SK-N-SH treated with all-trans-retinoic acid at 6 μM for 48 hours (cell line): ENCODE data around the gene SIGLEC9.

Source experiments
- ATAC-seq: fragments of 200-7000 bp; cut with Tn5 transposase; 3 replicates; pipeline ENCODE4 v1.9.1; 2020; ENCODE audit warnings: mild to moderate bottlenecking, moderate library complexity
- ARNTL ChIP-seq: fragments of 450-650 bp; formaldehyde crosslinking; IDR thresholded peaks from 2 replicates; pipeline ENCODE4 v1.5.0; 2020; ENCODE audit warnings: low read depth, mild to moderate bottlenecking, moderate library complexity, borderline replicate concordance
- BACH2 ChIP-seq: fragments of 250-450 bp; sonication (Bioruptor Pico); IDR thresholded peaks from 2 replicates; pipeline ENCODE4 v1.9.0; 2021; ENCODE audit warnings: mild to moderate bottlenecking, borderline replicate concordance
- CSDC2 ChIP-seq: fragments of 250-450 bp; sonication (Bioruptor Pico); IDR thresholded peaks from 2 replicates; pipeline ENCODE4 v1.5.0; 2020; ENCODE audit warnings: mild to moderate bottlenecking, moderate library complexity
- CSRNP3 ChIP-seq: fragments of 250-450 bp; sonication (Bioruptor Pico); IDR thresholded peaks from 2 replicates; pipeline ENCODE4 v1.5.1; 2021; ENCODE audit warnings: mild to moderate bottlenecking, moderate library complexity
- ESRRG ChIP-seq: fragments of 250-450 bp; sonication (Bioruptor Pico); IDR thresholded peaks from 2 replicates; pipeline ENCODE4 v1.6.1; 2021; ENCODE audit warnings: mild to moderate bottlenecking
- GLIS3 ChIP-seq: fragments of 250-450 bp; sonication (Bioruptor Pico); IDR thresholded peaks from 2 replicates; pipeline ENCODE4 v1.5.0; 2020; ENCODE audit warnings: mild to moderate bottlenecking, moderate library complexity
- ISL1 ChIP-seq: fragments of 250-450 bp; sonication (Bioruptor Pico); IDR thresholded peaks from 2 replicates; pipeline ENCODE4 v2.1.2; 2022; ENCODE audit warnings: mild to moderate bottlenecking, moderate library complexity
- OSR1 ChIP-seq: fragments of 250-450 bp; sonication (Bioruptor Pico); IDR thresholded peaks from 2 replicates; pipeline ENCODE4 v1.8.0; 2022; ENCODE audit warnings: moderate library complexity, mild to moderate bottlenecking, inconsistent platforms
- PATZ1 ChIP-seq: fragments of 250-450 bp; sonication (Bioruptor Pico); IDR thresholded peaks from 2 replicates; pipeline ENCODE4 v1.8.0; 2020; ENCODE audit warnings: mild to moderate bottlenecking, moderate library complexity, borderline replicate concordance
- PPARA ChIP-seq: fragments of 250-450 bp; sonication (Bioruptor Pico); IDR thresholded peaks from 2 replicates; pipeline ENCODE4 v1.5.0; 2020; ENCODE audit warnings: mild to moderate bottlenecking, borderline replicate concordance
- RARB ChIP-seq: fragments of 250-450 bp; sonication (Bioruptor Pico); IDR thresholded peaks from 2 replicates; pipeline ENCODE4 v1.8.0; 2021; ENCODE audit warnings: mild to moderate bottlenecking, moderate library complexity
- SNAI2 ChIP-seq: fragments of 250-450 bp; sonication (Bioruptor Pico); IDR thresholded peaks from 2 replicates; pipeline ENCODE4 v1.5.0; 2020; ENCODE audit warnings: mild to moderate bottlenecking, moderate library complexity
- TCF4 ChIP-seq: fragments of 250-450 bp; sonication (Bioruptor Pico); IDR thresholded peaks from 2 replicates; pipeline ENCODE4 v1.8.0; 2021; ENCODE audit warnings: mild to moderate bottlenecking, moderate library complexity, borderline replicate concordance
- ZC3H10 ChIP-seq: fragments of 250-450 bp; sonication (Bioruptor Pico); IDR thresholded peaks from 2 replicates; pipeline ENCODE4 v1.5.1; 2021; ENCODE audit warnings: mild to moderate bottlenecking, moderate library complexity
- ZFP3 ChIP-seq: fragments of 250-450 bp; sonication (Bioruptor Pico); IDR thresholded peaks from 2 replicates; pipeline ENCODE4 v1.5.0; 2020; ENCODE audit warnings: mild to moderate bottlenecking, moderate library complexity
- ZFP30 ChIP-seq: fragments of 450-650 bp; formaldehyde crosslinking; IDR thresholded peaks from 2 replicates; pipeline ENCODE4 v1.5.0; 2022; ENCODE audit warnings: mild to moderate bottlenecking, moderate library complexity
- ZNF565 ChIP-seq: fragments of 450-650 bp; formaldehyde crosslinking; conservative IDR thresholded peaks from 2 replicates; pipeline ENCODE4 v1.5.0; 2020; ENCODE audit warnings: low read depth, mild to moderate bottlenecking, moderate library complexity
- ZNF70 ChIP-seq: fragments of 450-650 bp; formaldehyde crosslinking; IDR thresholded peaks from 2 replicates; pipeline ENCODE4 v1.5.0; 2020; ENCODE audit warnings: mild to moderate bottlenecking, moderate library complexity
- TF ChIP-seq, protein P1 (sequence below): fragments of 250-450 bp; sonication (Bioruptor Pico); IDR thresholded peaks from 2 replicates; pipeline ENCODE4 v1.8.0; 2021; ENCODE audit warnings: low read depth, mild to moderate bottlenecking, moderate library complexity, borderline replicate concordance
- TF ChIP-seq, protein P2 (sequence below): fragments of 250-450 bp; sonication (Bioruptor Pico); IDR thresholded peaks from 2 replicates; pipeline ENCODE4 v1.5.0; 2020; ENCODE audit warnings: mild to moderate bottlenecking, moderate library complexity
- TF ChIP-seq, protein P3 (sequence below): fragments of 250-450 bp; sonication (Bioruptor Pico); IDR thresholded peaks from 2 replicates; pipeline ENCODE4 v1.5.1; 2020; ENCODE audit warnings: low read depth, mild to moderate bottlenecking, moderate library complexity

The SIGLEC9 gene

DNA sequence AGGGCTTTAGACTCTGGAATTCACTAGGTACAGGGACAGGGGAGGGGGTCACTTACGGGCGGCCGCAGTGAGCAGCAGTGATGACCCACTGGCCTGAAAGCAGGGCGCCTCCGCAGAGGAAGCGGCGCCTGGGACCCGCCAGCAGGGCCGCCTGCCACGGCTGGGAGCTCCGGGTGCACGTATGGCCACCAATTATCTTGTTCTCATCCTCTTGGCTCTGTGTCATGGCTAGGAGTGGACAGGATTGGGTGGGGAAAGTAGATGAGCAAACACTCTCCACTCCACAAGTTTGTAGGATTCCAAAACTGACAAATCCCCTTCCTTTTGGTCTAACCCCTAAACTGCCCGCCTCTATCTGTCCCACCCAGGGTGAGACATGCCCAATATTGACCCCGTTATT, 43.2 kb upstream of the SIGLEC9 start:
- TF ChIP-seq ZFP30 (CRISPR knock-in tag) (no peak), PATZ1 (CRISPR knock-in tag) (no peak), ESRRG (CRISPR knock-in tag) (no peak), CSRNP3 (CRISPR knock-in tag) (no peak), ZNF70 (CRISPR knock-in tag) (no peak), OSR1 (no peak), ZNF565 (CRISPR knock-in tag) (no peak), ARNTL (CRISPR knock-in tag) (no peak), BACH2 (CRISPR knock-in tag) (no peak), RARB (CRISPR knock-in tag) (no peak), GLIS3 (no peak)
- TF ChIP-seq, protein P1, sequence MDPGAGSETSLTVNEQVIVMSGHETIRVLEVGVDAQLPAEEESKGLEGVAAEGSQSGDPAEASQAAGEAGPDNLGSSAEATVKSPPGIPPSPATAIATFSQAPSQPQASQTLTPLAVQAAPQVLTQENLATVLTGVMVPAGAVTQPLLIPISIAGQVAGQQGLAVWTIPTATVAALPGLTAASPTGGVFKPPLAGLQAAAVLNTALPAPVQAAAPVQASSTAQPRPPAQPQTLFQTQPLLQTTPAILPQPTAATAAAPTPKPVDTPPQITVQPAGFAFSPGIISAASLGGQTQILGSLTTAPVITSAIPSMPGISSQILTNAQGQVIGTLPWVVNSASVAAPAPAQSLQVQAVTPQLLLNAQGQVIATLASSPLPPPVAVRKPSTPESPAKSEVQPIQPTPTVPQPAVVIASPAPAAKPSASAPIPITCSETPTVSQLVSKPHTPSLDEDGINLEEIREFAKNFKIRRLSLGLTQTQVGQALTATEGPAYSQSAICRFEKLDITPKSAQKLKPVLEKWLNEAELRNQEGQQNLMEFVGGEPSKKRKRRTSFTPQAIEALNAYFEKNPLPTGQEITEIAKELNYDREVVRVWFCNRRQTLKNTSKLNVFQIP (CRISPR knock-in tag) = no peak

DNA sequence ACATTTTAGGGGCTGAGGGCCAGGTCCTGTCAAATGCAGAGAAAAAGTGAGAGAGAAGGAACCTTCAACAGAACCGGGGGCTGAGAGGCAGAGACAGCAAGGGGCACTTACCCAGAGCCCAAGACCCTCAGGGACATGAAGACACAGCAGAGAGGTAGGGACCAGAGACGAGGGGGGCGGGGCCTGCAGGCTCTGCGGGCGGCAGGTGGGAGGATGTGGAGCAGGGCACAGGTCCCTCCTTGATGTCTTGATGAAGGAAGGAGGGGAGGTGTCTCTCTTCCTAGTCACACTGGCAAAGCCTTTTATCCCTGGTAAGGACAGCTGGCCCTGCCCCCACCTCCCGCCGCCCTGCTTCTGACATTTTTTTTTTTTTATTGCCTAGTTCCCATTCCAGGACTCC, 42.1 kb upstream of the SIGLEC9 start, which contains the start of gene KLK14:
TSS of gene KLK14 (minus strand) at position 277 of the 400 bp plus-strand sequence. CDS start at position 4, 273 bp downstream.
- TF ChIP-seq ESRRG (CRISPR knock-in tag) (no peak), GLIS3 (no peak), ZC3H10 (CRISPR knock-in tag) (no peak), ZFP30 (CRISPR knock-in tag) (no peak), ARNTL (CRISPR knock-in tag) (no peak), ZFP3 (CRISPR knock-in tag) (no peak), ZNF565 (CRISPR knock-in tag) (no peak), BACH2 (CRISPR knock-in tag) (no peak), ISL1 (CRISPR knock-in tag) (no peak), TCF4 (no peak), PPARA (no peak), SNAI2 (CRISPR knock-in tag) (no peak), CSDC2 (CRISPR knock-in tag) (no peak)
- TF ChIP-seq, protein P1 (CRISPR knock-in tag) = no peak
- TF ChIP-seq, protein P2, sequence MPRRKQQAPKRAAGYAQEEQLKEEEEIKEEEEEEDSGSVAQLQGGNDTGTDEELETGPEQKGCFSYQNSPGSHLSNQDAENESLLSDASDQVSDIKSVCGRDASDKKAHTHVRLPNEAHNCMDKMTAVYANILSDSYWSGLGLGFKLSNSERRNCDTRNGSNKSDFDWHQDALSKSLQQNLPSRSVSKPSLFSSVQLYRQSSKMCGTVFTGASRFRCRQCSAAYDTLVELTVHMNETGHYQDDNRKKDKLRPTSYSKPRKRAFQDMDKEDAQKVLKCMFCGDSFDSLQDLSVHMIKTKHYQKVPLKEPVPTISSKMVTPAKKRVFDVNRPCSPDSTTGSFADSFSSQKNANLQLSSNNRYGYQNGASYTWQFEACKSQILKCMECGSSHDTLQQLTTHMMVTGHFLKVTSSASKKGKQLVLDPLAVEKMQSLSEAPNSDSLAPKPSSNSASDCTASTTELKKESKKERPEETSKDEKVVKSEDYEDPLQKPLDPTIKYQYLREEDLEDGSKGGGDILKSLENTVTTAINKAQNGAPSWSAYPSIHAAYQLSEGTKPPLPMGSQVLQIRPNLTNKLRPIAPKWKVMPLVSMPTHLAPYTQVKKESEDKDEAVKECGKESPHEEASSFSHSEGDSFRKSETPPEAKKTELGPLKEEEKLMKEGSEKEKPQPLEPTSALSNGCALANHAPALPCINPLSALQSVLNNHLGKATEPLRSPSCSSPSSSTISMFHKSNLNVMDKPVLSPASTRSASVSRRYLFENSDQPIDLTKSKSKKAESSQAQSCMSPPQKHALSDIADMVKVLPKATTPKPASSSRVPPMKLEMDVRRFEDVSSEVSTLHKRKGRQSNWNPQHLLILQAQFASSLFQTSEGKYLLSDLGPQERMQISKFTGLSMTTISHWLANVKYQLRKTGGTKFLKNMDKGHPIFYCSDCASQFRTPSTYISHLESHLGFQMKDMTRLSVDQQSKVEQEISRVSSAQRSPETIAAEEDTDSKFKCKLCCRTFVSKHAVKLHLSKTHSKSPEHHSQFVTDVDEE (CRISPR knock-in tag) = no peak
- TF ChIP-seq, protein P3, sequence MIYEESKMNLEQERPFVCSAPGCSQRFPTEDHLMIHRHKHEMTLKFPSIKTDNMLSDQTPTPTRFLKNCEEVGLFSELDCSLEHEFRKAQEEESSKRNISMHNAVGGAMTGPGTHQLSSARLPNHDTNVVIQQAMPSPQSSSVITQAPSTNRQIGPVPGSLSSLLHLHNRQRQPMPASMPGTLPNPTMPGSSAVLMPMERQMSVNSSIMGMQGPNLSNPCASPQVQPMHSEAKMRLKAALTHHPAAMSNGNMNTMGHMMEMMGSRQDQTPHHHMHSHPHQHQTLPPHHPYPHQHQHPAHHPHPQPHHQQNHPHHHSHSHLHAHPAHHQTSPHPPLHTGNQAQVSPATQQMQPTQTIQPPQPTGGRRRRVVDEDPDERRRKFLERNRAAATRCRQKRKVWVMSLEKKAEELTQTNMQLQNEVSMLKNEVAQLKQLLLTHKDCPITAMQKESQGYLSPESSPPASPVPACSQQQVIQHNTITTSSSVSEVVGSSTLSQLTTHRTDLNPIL (CRISPR knock-in tag) = no peak
- ATAC-seq = no peak

More for the DNA sequence above, 43.2 kb upstream of the SIGLEC9 start:
- no peak for ATAC-seq
